SK-N-SH treated with all-trans-retinoic acid at 6 μM for 48 hours (cell line): ENCODE results near the gene ZSCAN9.

Source experiments
- ATAC-seq: fragments of 200-7000 bp; cut with Tn5 transposase; 3 replicates; pipeline ENCODE4 v1.9.1; 2020; ENCODE audit warnings: mild to moderate bottlenecking, moderate library complexity
- ARNTL ChIP-seq: fragments of 450-650 bp; formaldehyde crosslinking; IDR thresholded peaks from 2 replicates; pipeline ENCODE4 v1.5.0; 2020; ENCODE audit warnings: low read depth, mild to moderate bottlenecking, moderate library complexity, borderline replicate concordance
- BACH2 ChIP-seq: fragments of 250-450 bp; sonication (Bioruptor Pico); IDR thresholded peaks from 2 replicates; pipeline ENCODE4 v1.9.0; 2021; ENCODE audit warnings: mild to moderate bottlenecking, borderline replicate concordance
- CREB5 ChIP-seq: fragments of 250-450 bp; sonication (Bioruptor Pico); IDR thresholded peaks from 2 replicates; pipeline ENCODE4 v1.5.1; 2020; ENCODE audit warnings: low read depth, mild to moderate bottlenecking, moderate library complexity
- CSDC2 ChIP-seq: fragments of 250-450 bp; sonication (Bioruptor Pico); IDR thresholded peaks from 2 replicates; pipeline ENCODE4 v1.5.0; 2020; ENCODE audit warnings: mild to moderate bottlenecking, moderate library complexity
- GLIS3 ChIP-seq: fragments of 250-450 bp; sonication (Bioruptor Pico); IDR thresholded peaks from 2 replicates; pipeline ENCODE4 v1.5.0; 2020; ENCODE audit warnings: mild to moderate bottlenecking, moderate library complexity
- ISL1 ChIP-seq: fragments of 250-450 bp; sonication (Bioruptor Pico); IDR thresholded peaks from 2 replicates; pipeline ENCODE4 v2.1.2; 2022; ENCODE audit warnings: mild to moderate bottlenecking, moderate library complexity
- OSR1 ChIP-seq: fragments of 250-450 bp; sonication (Bioruptor Pico); IDR thresholded peaks from 2 replicates; pipeline ENCODE4 v1.8.0; 2022; ENCODE audit warnings: moderate library complexity, mild to moderate bottlenecking, inconsistent platforms
- POU6F1 ChIP-seq: fragments of 250-450 bp; sonication (Bioruptor Pico); IDR thresholded peaks from 2 replicates; pipeline ENCODE4 v1.8.0; 2021; ENCODE audit warnings: low read depth, mild to moderate bottlenecking, moderate library complexity, borderline replicate concordance
- PPARA ChIP-seq: fragments of 250-450 bp; sonication (Bioruptor Pico); IDR thresholded peaks from 2 replicates; pipeline ENCODE4 v1.5.0; 2020; ENCODE audit warnings: mild to moderate bottlenecking, borderline replicate concordance
- SNAI2 ChIP-seq: fragments of 250-450 bp; sonication (Bioruptor Pico); IDR thresholded peaks from 2 replicates; pipeline ENCODE4 v1.5.0; 2020; ENCODE audit warnings: mild to moderate bottlenecking, moderate library complexity
- TCF4 ChIP-seq: fragments of 250-450 bp; sonication (Bioruptor Pico); IDR thresholded peaks from 2 replicates; pipeline ENCODE4 v1.8.0; 2021; ENCODE audit warnings: mild to moderate bottlenecking, moderate library complexity, borderline replicate concordance
- ZC3H10 ChIP-seq: fragments of 250-450 bp; sonication (Bioruptor Pico); IDR thresholded peaks from 2 replicates; pipeline ENCODE4 v1.5.1; 2021; ENCODE audit warnings: mild to moderate bottlenecking, moderate library complexity
- ZFP3 ChIP-seq: fragments of 250-450 bp; sonication (Bioruptor Pico); IDR thresholded peaks from 2 replicates; pipeline ENCODE4 v1.5.0; 2020; ENCODE audit warnings: mild to moderate bottlenecking, moderate library complexity
- ZNF565 ChIP-seq: fragments of 450-650 bp; formaldehyde crosslinking; conservative IDR thresholded peaks from 2 replicates; pipeline ENCODE4 v1.5.0; 2020; ENCODE audit warnings: low read depth, mild to moderate bottlenecking, moderate library complexity
- ZNF8 ChIP-seq: fragments of 450-650 bp; formaldehyde crosslinking; IDR thresholded peaks from 2 replicates; pipeline ENCODE4 v1.5.0; 2020; ENCODE audit warnings: mild to moderate bottlenecking, moderate library complexity
- TF ChIP-seq, protein P1 (sequence below): fragments of 250-450 bp; sonication (Bioruptor Pico); IDR thresholded peaks from 2 replicates; pipeline ENCODE4 v1.8.0; 2020; ENCODE audit warnings: mild to moderate bottlenecking, moderate library complexity, borderline replicate concordance
- TF ChIP-seq, protein P2 (sequence below): fragments of 250-450 bp; sonication (Bioruptor Pico); IDR thresholded peaks from 2 replicates; pipeline ENCODE4 v1.5.0; 2020; ENCODE audit warnings: mild to moderate bottlenecking, moderate library complexity

ZSCAN9 gene

DNA sequence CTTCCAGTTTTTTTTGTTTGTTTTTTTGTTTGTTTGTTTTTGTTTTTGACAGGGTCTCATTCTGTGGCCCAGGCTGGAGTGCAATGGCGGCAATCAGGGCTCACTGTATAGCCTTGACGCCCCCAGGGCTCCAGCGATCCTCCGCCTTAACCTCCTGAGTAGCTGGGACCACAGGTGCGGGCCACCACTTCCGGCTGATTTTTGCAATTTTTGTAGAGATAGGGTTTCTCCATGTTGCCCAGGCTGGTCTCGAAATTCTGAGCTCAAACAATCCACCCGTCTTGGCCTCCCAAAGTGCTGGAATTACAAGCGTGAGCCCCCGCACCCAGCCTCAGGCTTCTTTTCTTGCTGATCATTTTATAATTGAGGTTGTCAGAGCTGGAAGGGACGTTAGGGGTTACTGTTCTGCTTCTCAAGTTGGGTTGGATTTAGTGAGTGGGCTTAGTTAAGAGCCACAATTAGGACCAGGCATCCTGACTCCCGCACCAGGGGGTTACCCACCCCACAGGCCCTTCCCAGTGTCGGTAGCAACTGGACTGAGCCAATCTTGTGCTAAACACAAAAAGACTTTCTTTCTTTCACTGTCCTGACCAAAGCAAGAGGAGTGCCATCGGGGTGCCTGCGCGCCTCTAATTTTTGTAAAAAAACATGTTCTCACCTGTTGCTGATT is 13.1 kb upstream of the ZSCAN9 start:
- TF ChIP-seq PPARA (no peak), CSDC2 (CRISPR knock-in tag) (no peak), ZC3H10 (CRISPR knock-in tag) (no peak), CREB5 (CRISPR knock-in tag) (no peak), SNAI2 (CRISPR knock-in tag) (no peak), ISL1 (CRISPR knock-in tag) (no peak), ZNF565 (CRISPR knock-in tag) (no peak), TCF4 (CRISPR knock-in tag) (no peak), ARNTL (CRISPR knock-in tag) (no peak), OSR1 (no peak)
- peak; percentile 66 for ATAC-seq

DNA sequence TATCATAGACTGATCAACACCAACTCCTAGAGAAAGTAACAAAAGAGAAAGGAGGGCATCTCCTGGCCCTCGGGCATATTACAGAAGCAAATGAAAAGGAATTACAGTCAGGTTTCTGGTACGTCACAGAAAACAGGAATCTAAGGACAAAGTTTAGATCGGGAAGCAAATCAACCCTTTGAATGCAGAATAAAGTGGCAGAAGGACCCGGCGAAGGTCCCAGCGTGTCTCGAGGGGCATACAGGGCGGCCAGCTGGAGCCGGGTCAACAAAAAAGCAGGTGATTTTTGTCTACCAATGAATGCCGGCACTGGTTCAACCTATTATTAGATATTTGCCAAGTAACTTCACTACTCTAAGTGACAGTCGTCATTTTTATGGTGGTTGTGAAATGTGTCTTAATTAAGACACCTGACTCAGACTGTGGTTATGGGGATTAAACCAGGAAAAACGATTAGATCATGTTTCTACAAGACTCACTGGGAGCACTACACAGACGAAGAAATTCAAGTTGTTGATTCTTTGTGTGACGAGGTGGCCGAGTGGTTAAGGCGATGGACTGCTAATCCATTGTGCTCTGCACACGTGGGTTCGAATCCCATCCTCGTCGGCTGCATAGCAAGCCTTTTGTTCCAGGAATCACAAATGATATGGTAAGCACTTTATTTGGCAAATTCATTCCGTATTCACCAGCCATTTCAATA is 12.4 kb upstream of the ZSCAN9 start:
- ATAC-seq = peak; percentile 84
- TF ChIP-seq POU6F1 (no peak), CSDC2 (CRISPR knock-in tag) (no peak), GLIS3 (CRISPR knock-in tag) (no peak), OSR1 (no peak), ZNF8 (CRISPR knock-in tag) (no peak; the same call in 1 of the 2 replicates)
- TF ChIP-seq, protein P1, sequence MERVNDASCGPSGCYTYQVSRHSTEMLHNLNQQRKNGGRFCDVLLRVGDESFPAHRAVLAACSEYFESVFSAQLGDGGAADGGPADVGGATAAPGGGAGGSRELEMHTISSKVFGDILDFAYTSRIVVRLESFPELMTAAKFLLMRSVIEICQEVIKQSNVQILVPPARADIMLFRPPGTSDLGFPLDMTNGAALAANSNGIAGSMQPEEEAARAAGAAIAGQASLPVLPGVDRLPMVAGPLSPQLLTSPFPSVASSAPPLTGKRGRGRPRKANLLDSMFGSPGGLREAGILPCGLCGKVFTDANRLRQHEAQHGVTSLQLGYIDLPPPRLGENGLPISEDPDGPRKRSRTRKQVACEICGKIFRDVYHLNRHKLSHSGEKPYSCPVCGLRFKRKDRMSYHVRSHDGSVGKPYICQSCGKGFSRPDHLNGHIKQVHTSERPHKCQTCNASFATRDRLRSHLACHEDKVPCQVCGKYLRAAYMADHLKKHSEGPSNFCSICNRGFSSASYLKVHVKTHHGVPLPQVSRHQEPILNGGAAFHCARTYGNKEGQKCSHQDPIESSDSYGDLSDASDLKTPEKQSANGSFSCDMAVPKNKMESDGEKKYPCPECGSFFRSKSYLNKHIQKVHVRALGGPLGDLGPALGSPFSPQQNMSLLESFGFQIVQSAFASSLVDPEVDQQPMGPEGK (CRISPR knock-in tag) = no peak
- TF ChIP-seq, protein P2, sequence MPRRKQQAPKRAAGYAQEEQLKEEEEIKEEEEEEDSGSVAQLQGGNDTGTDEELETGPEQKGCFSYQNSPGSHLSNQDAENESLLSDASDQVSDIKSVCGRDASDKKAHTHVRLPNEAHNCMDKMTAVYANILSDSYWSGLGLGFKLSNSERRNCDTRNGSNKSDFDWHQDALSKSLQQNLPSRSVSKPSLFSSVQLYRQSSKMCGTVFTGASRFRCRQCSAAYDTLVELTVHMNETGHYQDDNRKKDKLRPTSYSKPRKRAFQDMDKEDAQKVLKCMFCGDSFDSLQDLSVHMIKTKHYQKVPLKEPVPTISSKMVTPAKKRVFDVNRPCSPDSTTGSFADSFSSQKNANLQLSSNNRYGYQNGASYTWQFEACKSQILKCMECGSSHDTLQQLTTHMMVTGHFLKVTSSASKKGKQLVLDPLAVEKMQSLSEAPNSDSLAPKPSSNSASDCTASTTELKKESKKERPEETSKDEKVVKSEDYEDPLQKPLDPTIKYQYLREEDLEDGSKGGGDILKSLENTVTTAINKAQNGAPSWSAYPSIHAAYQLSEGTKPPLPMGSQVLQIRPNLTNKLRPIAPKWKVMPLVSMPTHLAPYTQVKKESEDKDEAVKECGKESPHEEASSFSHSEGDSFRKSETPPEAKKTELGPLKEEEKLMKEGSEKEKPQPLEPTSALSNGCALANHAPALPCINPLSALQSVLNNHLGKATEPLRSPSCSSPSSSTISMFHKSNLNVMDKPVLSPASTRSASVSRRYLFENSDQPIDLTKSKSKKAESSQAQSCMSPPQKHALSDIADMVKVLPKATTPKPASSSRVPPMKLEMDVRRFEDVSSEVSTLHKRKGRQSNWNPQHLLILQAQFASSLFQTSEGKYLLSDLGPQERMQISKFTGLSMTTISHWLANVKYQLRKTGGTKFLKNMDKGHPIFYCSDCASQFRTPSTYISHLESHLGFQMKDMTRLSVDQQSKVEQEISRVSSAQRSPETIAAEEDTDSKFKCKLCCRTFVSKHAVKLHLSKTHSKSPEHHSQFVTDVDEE (CRISPR knock-in tag) = no peak

- TF ChIP-seq PPARA (no peak), GLIS3 (CRISPR knock-in tag) (no peak), ZFP3 (CRISPR knock-in tag) (no peak), BACH2 (CRISPR knock-in tag) (no peak), POU6F1 (no peak), OSR1 (no peak), ZC3H10 (CRISPR knock-in tag) (no peak)
- TF ChIP-seq, protein P1 (CRISPR knock-in tag) = no peak
- ATAC-seq = no peak
Measured at GRCh38 chr6:28213213-28213523, 11.9 kb upstream of the ZSCAN9 start.
